Upper lobe of left lung (tissue), 6 donors: Measurements from ENCODE around the gene APP. TPM values are rescaled to one million over a fixed set of nuclear protein-coding genes. Genes with fewer than 3 reads are reported as not detected.

Source experiments
- ATAC-seq, 2 donors: fragments of 200-7000 bp; cut with Tn5 transposase; one replicate each; pipeline ENCODE4 v1.9.1; 2022; ENCODE audit warnings: mild to moderate bottlenecking in 2 of 2, moderate library complexity in 2 of 2; ENCODE audit not compliant: low FRiP score in 2 of 2
- DNase-seq, 2 donors: peaks; one replicate each; pipeline ENCODE4 v3.0.0-alpha.2; 2019 to 2020
- H3K27ac ChIP-seq, 4 donors: fragments of 200-600 bp; sonication (generic); one replicate each; pipeline ENCODE4 v1.5.1; 2016 to 2019
- H3K27me3 ChIP-seq, 4 donors: fragments of 200-600 bp; sonication (generic); one replicate each; pipeline ENCODE4 v1.5.1; 2017 to 2019
- H3K36me3 ChIP-seq, 4 donors: fragments of 200-600 bp; sonication (generic); one replicate each; pipeline ENCODE4 v1.5.1; 2016 to 2019
- H3K4me1 ChIP-seq, 4 donors: fragments of 200-600 bp; sonication (generic); one replicate each; pipeline ENCODE4 v1.5.1; 2018 to 2019
- H3K4me3 ChIP-seq, 4 donors: fragments of 200-600 bp; sonication (generic); one replicate each; pipeline ENCODE4 v1.5.1; 2017 to 2019; ENCODE audit warnings: mild to moderate bottlenecking in 2 of 4, moderate library complexity in 1 of 4
- H3K9me3 ChIP-seq, 4 donors: fragments of 200-600 bp; sonication (generic); one replicate each; pipeline ENCODE4 v1.5.1; 2018 to 2019
- EP300 ChIP-seq, 4 donors: sonication (generic); formaldehyde crosslinking; IDR thresholded peaks; one replicate each; pipeline ENCODE4 v1.5.1; 2017; ENCODE audit warnings: antibody characterized with exemption in 4 of 4, control low read depth in 2 of 4
- POLR2A ChIP-seq, 4 donors: fragments of 450-650 bp; IDR thresholded peaks; one replicate each; pipeline ENCODE4 v1.5.1; 2016 to 2017; ENCODE audit warnings: antibody characterized with exemption in 4 of 4, mild to moderate bottlenecking in 2 of 4
- POLR2AphosphoS5 ChIP-seq, 2 donors: sonication (generic); formaldehyde crosslinking; IDR thresholded peaks; one replicate each; pipeline ENCODE4 v1.5.1; 2017; ENCODE audit warnings: antibody characterized with exemption in 2 of 2
- WGBS, 2 donors: methylation state at CpG; one replicate each; pipeline ENCODE4 v1.1.5; 2017 to 2018; 5-methylcytosine and 5-hydroxymethylcytosine counted together
- total RNA-seq, 6 donors: library from RNA; depleted of rRNA in 4 of 6; stranded (reverse); fragments of >200 nt in 4 of 6; gene quantifications; one replicate each; pipeline versions ENCODE4 v1.1.0 to v1.2.1, GENCODE V29; 2016 to 2021
- TF ChIP-seq, protein P1 (sequence below), 6 experiments: fragments of 450-650 bp in 4 of 6; fragments of 200-600 bp in 2 of 6; sonication (generic) in 2 of 6; IDR thresholded peaks; one replicate each; pipeline ENCODE4 v1.5.1; 2016 to 2019; ENCODE audit warnings: antibody characterized with exemption in 6 of 6
- donor health status: DM: no; HTN: no; CAD: no; lungs with moderate emphysema.
- donor health status: DM: no; HTN: yes; CAD: no; lungs with severe emphysema.

Gene APP
- total RNA-seq, 6 donors from 2014 or later: 177 to 444 (median 391) TPM

GRCh38 chr21:26199456-26199855, 28.9 kb upstream of the APP start:
- DNase-seq (no peak), ATAC-seq (no peak)
- no peak overlapping the region for H3K4me3 ChIP-seq
- no peaks in the 10 kb centered on the region for H3K36me3 ChIP-seq
- 52 to 66% methylated on average over 4 of the region's 4 CpGs for WGBS, 2 donors
- no peaks in the 10 kb centered on the region for H3K27me3 ChIP-seq
- no peak overlapping the region for H3K27ac ChIP-seq
- no peaks in the 10 kb centered on the region for H3K4me1 ChIP-seq
- no peaks in the 10 kb centered on the region for H3K9me3 ChIP-seq
- TF ChIP-seq EP300 (IDR thresholded peaks at IDR 0.05) (no peak), POLR2AphosphoS5 (IDR thresholded peaks at IDR 0.05) (no peak)

DNA sequence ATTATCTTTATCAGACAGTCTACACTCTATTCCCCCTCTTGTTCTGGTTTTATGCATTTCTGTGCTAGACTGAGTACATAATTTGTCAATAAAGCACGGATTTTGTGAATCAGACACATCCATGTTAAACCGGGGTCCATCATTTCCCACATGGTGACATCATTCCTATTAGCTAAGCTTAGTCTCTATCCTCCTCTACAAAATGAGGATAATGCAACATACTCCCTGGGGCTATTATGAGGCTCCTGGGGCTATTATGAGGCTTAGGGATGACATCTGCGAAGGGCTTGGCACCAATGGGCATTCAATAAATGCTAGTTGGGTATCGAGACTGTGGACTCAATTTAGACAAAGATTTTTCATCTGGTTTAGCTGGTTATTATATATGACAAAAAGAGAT, 25.1 kb upstream of the APP start:
- Histone ChIP-seq H3K4me3 (no peak overlapping the region), H3K4me1 (no peaks in the 10 kb centered on the region), H3K9me3 (no peaks in the 10 kb centered on the region), H3K36me3 (no peaks in the 10 kb centered on the region), H3K27me3 (no peaks in the 10 kb centered on the region), H3K27ac (no peak overlapping the region)
- WGBS, 2 donors: 88 to 94% methylated on average over 4 of the region's 4 CpGs
- DNase-seq: no peak
- ATAC-seq: no peak
- TF ChIP-seq, protein P1, sequence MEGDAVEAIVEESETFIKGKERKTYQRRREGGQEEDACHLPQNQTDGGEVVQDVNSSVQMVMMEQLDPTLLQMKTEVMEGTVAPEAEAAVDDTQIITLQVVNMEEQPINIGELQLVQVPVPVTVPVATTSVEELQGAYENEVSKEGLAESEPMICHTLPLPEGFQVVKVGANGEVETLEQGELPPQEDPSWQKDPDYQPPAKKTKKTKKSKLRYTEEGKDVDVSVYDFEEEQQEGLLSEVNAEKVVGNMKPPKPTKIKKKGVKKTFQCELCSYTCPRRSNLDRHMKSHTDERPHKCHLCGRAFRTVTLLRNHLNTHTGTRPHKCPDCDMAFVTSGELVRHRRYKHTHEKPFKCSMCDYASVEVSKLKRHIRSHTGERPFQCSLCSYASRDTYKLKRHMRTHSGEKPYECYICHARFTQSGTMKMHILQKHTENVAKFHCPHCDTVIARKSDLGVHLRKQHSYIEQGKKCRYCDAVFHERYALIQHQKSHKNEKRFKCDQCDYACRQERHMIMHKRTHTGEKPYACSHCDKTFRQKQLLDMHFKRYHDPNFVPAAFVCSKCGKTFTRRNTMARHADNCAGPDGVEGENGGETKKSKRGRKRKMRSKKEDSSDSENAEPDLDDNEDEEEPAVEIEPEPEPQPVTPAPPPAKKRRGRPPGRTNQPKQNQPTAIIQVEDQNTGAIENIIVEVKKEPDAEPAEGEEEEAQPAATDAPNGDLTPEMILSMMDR (IDR thresholded peaks at IDR 0.05): no peak
- TF ChIP-seq EP300 (IDR thresholded peaks at IDR 0.05) (no peak), POLR2A (IDR thresholded peaks at IDR 0.05) (no peak), POLR2AphosphoS5 (IDR thresholded peaks at IDR 0.05) (no peak)

DNA sequence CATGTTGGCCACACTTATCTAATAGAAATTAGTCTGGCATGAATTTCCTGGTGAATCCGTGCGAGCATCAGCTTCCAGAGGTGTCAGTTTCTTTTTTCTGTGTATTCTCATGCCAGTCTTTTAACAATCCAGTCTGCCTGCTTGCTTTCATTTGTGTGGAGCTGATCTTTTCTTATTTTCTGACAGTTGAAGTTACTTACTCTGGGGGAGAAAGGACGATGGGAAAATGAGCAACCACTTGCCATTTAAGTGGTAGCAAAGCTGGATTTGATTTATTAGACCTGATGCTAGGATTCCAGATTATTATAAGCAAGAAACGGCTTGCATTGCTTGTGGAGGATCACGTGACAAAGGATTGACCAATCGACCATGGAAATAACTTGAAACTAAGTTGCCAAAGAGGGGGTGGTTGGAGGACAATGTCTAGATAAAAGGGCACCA, 24.3 kb upstream of the APP start:
- ATAC-seq: no peak
- no peaks in the 10 kb centered on the region for H3K9me3 ChIP-seq
- no peak for DNase-seq
- 62 to 63% methylated on average over 6 of the region's 6 CpGs for WGBS, 2 donors
- no peaks in the 10 kb centered on the region for H3K27me3 ChIP-seq
- H3K4me3 ChIP-seq: no peak overlapping the region
- TF ChIP-seq EP300 (IDR thresholded peaks at IDR 0.05): no peak
- no peaks in the 10 kb centered on the region for H3K4me1 ChIP-seq
- H3K27ac ChIP-seq: no peak overlapping the region
- no peaks in the 10 kb centered on the region for H3K36me3 ChIP-seq

DNA sequence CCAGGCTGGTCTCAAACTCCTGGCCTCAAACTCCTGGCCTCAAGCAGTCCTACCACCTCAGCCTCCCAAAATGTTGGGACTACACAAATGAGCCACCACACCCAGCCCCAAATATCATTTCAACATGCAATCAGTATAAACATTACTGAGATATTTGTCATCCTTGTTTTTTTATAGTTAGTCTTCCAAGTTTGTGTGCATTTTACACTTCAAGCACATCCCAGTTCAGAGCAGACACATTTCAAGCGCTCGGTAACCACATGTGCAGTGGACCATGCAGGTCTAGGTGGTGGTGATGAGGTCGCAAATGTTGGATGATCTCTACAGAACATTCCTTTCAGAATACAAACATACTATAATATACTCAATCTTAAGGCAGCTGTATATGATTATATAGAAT, 23.8 kb upstream of the APP start:
- no peaks in the 10 kb centered on the region for H3K4me1 ChIP-seq
- TF ChIP-seq, protein P1 (IDR thresholded peaks at IDR 0.05): no peak
- TF ChIP-seq POLR2A (IDR thresholded peaks at IDR 0.05) (no peak), POLR2AphosphoS5 (IDR thresholded peaks at IDR 0.05) (no peak), EP300 (IDR thresholded peaks at IDR 0.05) (no peak)
- H3K9me3 ChIP-seq: no peaks in the 10 kb centered on the region
- H3K27me3 ChIP-seq: no peaks in the 10 kb centered on the region
- DNase-seq (no peak), ATAC-seq (no peak)
- H3K36me3 ChIP-seq: no peaks in the 10 kb centered on the region
- H3K4me3 ChIP-seq: no peak overlapping the region
- WGBS, 2 donors: 92 to 96% methylated on average over 3 of the region's 3 CpGs
- H3K27ac ChIP-seq: no peak overlapping the region

GRCh38 chr21:26191609-26192008, 21.0 kb upstream of the APP start:
- Histone ChIP-seq H3K9me3 (no peaks in the 10 kb centered on the region), H3K4me3 (no peak overlapping the region), H3K36me3 (no peaks in the 10 kb centered on the region), H3K27me3 (no peaks in the 10 kb centered on the region), H3K27ac (no peak overlapping the region), H3K4me1 (no peaks in the 10 kb centered on the region)
- DNase-seq (no peak), ATAC-seq (no peak)
- WGBS, 2 donors: 85 to 87% methylated on average over 5 of the region's 5 CpGs
- TF ChIP-seq, protein P1 (IDR thresholded peaks at IDR 0.05): no peak
- TF ChIP-seq POLR2A (IDR thresholded peaks at IDR 0.05) (no peak), EP300 (IDR thresholded peaks at IDR 0.05) (no peak), POLR2AphosphoS5 (IDR thresholded peaks at IDR 0.05) (no peak)

DNA sequence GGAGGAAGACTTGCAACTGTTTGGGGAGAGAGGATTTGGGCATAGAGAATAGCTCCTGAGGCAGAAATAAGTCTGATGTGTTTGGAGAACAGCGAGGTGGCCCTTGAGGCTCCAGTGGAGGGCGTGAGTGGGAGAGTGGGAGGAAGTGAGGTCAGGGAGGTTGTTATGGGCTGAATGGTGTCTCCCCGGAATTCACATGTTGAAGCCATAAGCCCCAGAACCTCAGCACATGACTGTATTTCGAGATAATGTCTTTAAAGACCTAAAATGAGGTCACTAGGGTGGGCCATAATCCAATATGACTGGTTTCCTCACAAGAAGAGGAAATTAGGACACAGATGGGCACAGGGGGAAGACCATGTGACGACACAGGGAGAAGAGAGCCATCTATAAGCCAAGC, 17.9 kb upstream of the APP start:
- TF ChIP-seq POLR2A (IDR thresholded peaks at IDR 0.05) (no peak), POLR2AphosphoS5 (IDR thresholded peaks at IDR 0.05) (no peak), EP300 (IDR thresholded peaks at IDR 0.05) (no peak)
- TF ChIP-seq, protein P1 (IDR thresholded peaks at IDR 0.05): no peak
- WGBS, 2 donors: 68 to 82% methylated on average over 5 of the region's 5 CpGs
- H3K27ac ChIP-seq: no peak overlapping the region
- no peaks in the 10 kb centered on the region for H3K27me3 ChIP-seq
- H3K4me1 ChIP-seq: no peaks in the 10 kb centered on the region
- H3K9me3 ChIP-seq: no peaks in the 10 kb centered on the region
- ATAC-seq (no peak), DNase-seq (no peak)
- no peak overlapping the region for H3K4me3 ChIP-seq
- no peaks in the 10 kb centered on the region for H3K36me3 ChIP-seq
